Stimulated activated CD8-positive, alpha-beta memory T cell treated with anti-CD3 and anti-CD28 coated beads, Interleukin-15, amount 100 ng/mL, for 4 hours (primary cell): ENCODE results near the gene FAM167B.

Source experiments
- DNase-seq, 2 donors: peaks; one replicate each; pipeline ENCODE4 v3.0.0-alpha.2; 2020; ENCODE audit warnings: low read depth in 2 of 2

The FAM167B gene

GRCh38 chr1:32223683-32224082 lies 23.3 kb upstream of the FAM167B start:
- no peak for DNase-seq

GRCh38 chr1:32224285-32224684 lies 22.7 kb upstream of the FAM167B start:
- DNase-seq: no peak

GRCh38 chr1:32228771-32229170 lies 18.3 kb upstream of the FAM167B start:
- no peak for DNase-seq

GRCh38 chr1:32231843-32232432 lies 15.1 kb upstream of the FAM167B start:
- DNase-seq: no peak

- DNase-seq: no peak
Measured at GRCh38 chr1:32232558-32233304, 14.3 kb upstream of the FAM167B start.

- DNase-seq: no peak
Measured at GRCh38 chr1:32234792-32235191, 12.2 kb upstream of the FAM167B start.

- no peak for DNase-seq
Measured at GRCh38 chr1:32239337-32239736, 7.7 kb upstream of the FAM167B start.

GRCh38 chr1:32239790-32240139 lies 7.3 kb upstream of the FAM167B start:
- no peak for DNase-seq

GRCh38 chr1:32240140-32240951 lies 6.7 kb upstream of the FAM167B start:
- DNase-seq: peak in 1 of 2 donors; percentile 30

GRCh38 chr1:32241001-32241763 lies 5.8 kb upstream of the FAM167B start:
- DNase-seq: no peak

GRCh38 chr1:32242341-32242851 lies 4.6 kb upstream of the FAM167B start:
- no peak for DNase-seq

- no peak for DNase-seq
Measured at GRCh38 chr1:32247452-32247851, 430 bp downstream of the FAM167B start.

- peak in 1 of 2 donors; percentile 54 for DNase-seq
Measured at GRCh38 chr1:32247983-32248889, 1.2 kb downstream of the FAM167B start.

GRCh38 chr1:32249831-32250525 lies 3.0 kb downstream of the FAM167B start:
- peak; percentile 64 to 71 for DNase-seq

- peak in 1 of 2 donors; percentile 44 for DNase-seq
Measured at GRCh38 chr1:32250893-32251716, 4.1 kb downstream of the FAM167B start, which contains the start of gene LCK. LCK (plus strand) TSS chr1:32251265; CDS start chr1:32274330, 23,065 bp downstream.

GRCh38 chr1:32255072-32256071 lies 8.3 kb downstream of the FAM167B start:
- no peak for DNase-seq

- no peak for DNase-seq
Measured at GRCh38 chr1:32256473-32257226, 9.6 kb downstream of the FAM167B start.
